ENCODE data around the gene MED8. TPM values are rescaled to one million over a fixed set of nuclear protein-coding genes. Genes with fewer than 3 reads are reported as not detected.

MED8 gene
- total and polyA plus RNA-seq, 9 of the 15 experiments (the other 6 are each of a cell fraction or from before 2014, with no cell fraction given): 23.0 to 120 (median 56.4) TPM

DNA sequence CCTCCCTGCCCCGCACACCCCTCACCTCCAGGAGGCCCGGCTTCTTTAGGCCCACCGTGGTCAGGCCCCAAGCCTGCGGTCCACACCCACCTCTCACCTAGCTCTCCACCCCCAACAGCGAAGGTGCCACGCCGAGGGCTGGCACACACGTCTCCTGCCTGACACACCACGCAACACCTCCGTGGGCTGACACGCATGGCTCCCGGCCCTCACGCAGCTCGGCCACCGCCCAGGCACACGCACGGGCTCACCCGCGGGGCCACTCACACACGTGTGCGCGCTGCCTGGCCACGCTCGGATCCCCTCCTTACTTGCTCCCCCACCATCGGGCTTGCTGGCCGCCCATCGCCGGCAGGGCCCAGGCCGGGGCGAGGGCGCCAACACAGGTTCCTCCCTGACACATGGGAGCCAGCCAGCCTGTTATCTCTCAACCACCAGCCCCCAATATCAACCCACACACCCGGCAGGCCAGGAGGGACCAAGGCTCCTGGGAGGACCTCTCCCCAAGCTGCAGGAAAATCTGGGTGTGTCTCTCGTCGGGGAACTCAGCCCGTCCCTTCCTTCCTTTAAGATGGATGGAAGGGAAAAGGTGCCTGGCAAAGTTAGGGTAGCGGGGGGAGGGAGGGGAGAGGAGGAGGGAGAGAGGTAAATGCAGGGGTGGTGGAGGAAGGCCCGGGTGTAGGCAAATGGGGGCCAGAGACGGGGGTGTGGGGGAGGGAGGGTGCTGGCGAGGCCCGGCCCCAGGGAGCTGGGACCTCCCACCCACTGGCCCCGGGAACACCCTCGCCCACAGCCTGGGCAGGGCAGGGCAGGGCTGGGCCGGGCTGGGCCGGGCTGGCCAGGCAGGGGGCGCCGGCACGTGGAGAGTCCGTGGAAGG is 22.3 kb downstream of the MED8 start (continued):
- TF ChIP-seq AFF1 (IDR thresholded peaks at IDR 0.05; ENCODE audit: low read depth in 1 of 2, partially characterized antibody in 2 of 2): no peak
- TF ChIP-seq, protein P1, sequence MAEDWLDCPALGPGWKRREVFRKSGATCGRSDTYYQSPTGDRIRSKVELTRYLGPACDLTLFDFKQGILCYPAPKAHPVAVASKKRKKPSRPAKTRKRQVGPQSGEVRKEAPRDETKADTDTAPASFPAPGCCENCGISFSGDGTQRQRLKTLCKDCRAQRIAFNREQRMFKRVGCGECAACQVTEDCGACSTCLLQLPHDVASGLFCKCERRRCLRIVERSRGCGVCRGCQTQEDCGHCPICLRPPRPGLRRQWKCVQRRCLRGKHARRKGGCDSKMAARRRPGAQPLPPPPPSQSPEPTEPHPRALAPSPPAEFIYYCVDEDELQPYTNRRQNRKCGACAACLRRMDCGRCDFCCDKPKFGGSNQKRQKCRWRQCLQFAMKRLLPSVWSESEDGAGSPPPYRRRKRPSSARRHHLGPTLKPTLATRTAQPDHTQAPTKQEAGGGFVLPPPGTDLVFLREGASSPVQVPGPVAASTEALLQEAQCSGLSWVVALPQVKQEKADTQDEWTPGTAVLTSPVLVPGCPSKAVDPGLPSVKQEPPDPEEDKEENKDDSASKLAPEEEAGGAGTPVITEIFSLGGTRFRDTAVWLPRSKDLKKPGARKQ (CRISPR knock-in tag; IDR thresholded peaks at IDR 0.05): no peak
- no peak for TF ChIP-seq U2AF2 (optimal IDR thresholded peaks at IDR 0.05; ENCODE audit: low read depth, low read length)
- no peak for TF ChIP-seq NCOA6 (IDR thresholded peaks at IDR 0.05)
- TF ChIP-seq TGIF2 (CRISPR knock-in tag; IDR thresholded peaks at IDR 0.05): 0 out of 2 replicates have a peak, but pooled peaks have one; percentile 35
- TF ChIP-seq CSDE1 (IDR thresholded peaks at IDR 0.05): no peak
- TF ChIP-seq ZNF23 (CRISPR knock-in tag; IDR thresholded peaks at IDR 0.05): no peak
- no peak for TF ChIP-seq ZC3H4 (CRISPR knock-in tag; IDR thresholded peaks at IDR 0.05; ENCODE audit: borderline replicate concordance)
- TF ChIP-seq BRF1 (IDR thresholded peaks at IDR 0.05; ENCODE audit: borderline replicate concordance, extremely low read depth, insufficient read length): no peak
- TF ChIP-seq DACH1 (IDR thresholded peaks at IDR 0.05; ENCODE audit: partially characterized antibody): peak; percentile 29
- no peak for TF ChIP-seq DLX4 (CRISPR knock-in tag; IDR thresholded peaks at IDR 0.05)
- TF ChIP-seq, protein P2, sequence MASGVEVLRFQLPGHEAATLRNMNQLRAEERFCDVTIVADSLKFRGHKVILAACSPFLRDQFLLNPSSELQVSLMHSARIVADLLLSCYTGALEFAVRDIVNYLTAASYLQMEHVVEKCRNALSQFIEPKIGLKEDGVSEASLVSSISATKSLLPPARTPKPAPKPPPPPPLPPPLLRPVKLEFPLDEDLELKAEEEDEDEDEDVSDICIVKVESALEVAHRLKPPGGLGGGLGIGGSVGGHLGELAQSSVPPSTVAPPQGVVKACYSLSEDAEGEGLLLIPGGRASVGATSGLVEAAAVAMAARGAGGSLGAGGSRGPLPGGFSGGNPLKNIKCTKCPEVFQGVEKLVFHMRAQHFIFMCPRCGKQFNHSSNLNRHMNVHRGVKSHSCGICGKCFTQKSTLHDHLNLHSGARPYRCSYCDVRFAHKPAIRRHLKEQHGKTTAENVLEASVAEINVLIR (CRISPR knock-in tag; IDR thresholded peaks at IDR 0.05): no peak
- TF ChIP-seq CREB1 (IDR thresholded peaks at IDR 0.05): peak; percentile 28; the same call in 1 of the 2 replicates
- TF ChIP-seq CREB1 (CRISPR knock-in tag; IDR thresholded peaks at IDR 0.05): no peak
- TF ChIP-seq SAFB2 (IDR thresholded peaks at IDR 0.05; ENCODE audit: borderline replicate concordance, low read depth, low read length, severe bottlenecking): no peak
- no peak for TF ChIP-seq FOXJ3 (CRISPR knock-in tag; IDR thresholded peaks at IDR 0.05)
- TF ChIP-seq ZNF695 (CRISPR knock-in tag; IDR thresholded peaks at IDR 0.05): no peak
- no peak for TF ChIP-seq RAD21 (CRISPR knock-in tag; conservative IDR thresholded peaks at IDR 0.05 in 1 of 2, IDR thresholded peaks at IDR 0.05 in 1 of 2)
- TF ChIP-seq, protein P3, sequence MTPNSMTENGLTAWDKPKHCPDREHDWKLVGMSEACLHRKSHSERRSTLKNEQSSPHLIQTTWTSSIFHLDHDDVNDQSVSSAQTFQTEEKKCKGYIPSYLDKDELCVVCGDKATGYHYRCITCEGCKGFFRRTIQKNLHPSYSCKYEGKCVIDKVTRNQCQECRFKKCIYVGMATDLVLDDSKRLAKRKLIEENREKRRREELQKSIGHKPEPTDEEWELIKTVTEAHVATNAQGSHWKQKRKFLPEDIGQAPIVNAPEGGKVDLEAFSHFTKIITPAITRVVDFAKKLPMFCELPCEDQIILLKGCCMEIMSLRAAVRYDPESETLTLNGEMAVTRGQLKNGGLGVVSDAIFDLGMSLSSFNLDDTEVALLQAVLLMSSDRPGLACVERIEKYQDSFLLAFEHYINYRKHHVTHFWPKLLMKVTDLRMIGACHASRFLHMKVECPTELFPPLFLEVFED (CRISPR knock-in tag; conservative IDR thresholded peaks at IDR 0.05): no peak
